AG09309 (cell line): Measurements from ENCODE around the gene BCORL1.
A peak's percentile ranks its signal among the peaks of the same experiment; 100 is the strongest.

ENCODE experiments used
- DNase-seq: peaks from one replicate; pipeline ENCODE4 v3.0.0-alpha.2; 2010; ENCODE audit warnings: low read depth
- H3K4me3 ChIP-seq: 2 replicates; pipeline ENCODE4 v1.5.1; 2011; ENCODE audit warnings: mild to moderate bottlenecking, low read depth, low read length, moderate library complexity; ENCODE audit not compliant: control insufficient read depth
- TF ChIP-seq, protein P1 (sequence below): IDR thresholded peaks from 2 replicates; pipeline ENCODE4 v1.5.1; 2011; ENCODE audit warnings: mild to moderate bottlenecking, low read depth, low read length, inconsistent platforms; ENCODE audit not compliant: insufficient read depth, control insufficient read depth; ENCODE audit errors: missing control alignments

Gene BCORL1

DNA sequence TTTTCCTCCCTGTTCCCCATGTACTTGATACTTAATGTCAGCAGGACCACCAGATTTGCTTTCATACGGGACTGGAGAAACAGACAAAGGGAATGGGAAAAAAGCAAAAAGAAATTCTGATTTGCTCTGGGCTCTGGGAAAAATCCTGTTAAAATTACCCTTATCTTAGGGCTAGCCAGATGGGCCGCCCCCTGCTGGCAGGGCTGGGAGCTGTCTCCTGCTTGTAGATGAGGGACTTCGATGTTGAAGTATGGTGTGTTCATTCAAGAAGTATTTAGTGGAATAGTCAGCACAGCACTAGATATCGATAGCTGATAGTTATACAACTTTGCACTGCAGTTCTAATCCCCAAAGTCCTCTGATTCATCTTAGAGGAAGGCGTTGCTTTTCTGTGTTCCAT, 45.8 kb downstream of the BCORL1 start:
- H3K4me3 ChIP-seq, result no peak overlapping the region
- peak; percentile 1 for DNase-seq
- TF ChIP-seq, protein P1, sequence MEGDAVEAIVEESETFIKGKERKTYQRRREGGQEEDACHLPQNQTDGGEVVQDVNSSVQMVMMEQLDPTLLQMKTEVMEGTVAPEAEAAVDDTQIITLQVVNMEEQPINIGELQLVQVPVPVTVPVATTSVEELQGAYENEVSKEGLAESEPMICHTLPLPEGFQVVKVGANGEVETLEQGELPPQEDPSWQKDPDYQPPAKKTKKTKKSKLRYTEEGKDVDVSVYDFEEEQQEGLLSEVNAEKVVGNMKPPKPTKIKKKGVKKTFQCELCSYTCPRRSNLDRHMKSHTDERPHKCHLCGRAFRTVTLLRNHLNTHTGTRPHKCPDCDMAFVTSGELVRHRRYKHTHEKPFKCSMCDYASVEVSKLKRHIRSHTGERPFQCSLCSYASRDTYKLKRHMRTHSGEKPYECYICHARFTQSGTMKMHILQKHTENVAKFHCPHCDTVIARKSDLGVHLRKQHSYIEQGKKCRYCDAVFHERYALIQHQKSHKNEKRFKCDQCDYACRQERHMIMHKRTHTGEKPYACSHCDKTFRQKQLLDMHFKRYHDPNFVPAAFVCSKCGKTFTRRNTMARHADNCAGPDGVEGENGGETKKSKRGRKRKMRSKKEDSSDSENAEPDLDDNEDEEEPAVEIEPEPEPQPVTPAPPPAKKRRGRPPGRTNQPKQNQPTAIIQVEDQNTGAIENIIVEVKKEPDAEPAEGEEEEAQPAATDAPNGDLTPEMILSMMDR, result peak; percentile 71

DNA sequence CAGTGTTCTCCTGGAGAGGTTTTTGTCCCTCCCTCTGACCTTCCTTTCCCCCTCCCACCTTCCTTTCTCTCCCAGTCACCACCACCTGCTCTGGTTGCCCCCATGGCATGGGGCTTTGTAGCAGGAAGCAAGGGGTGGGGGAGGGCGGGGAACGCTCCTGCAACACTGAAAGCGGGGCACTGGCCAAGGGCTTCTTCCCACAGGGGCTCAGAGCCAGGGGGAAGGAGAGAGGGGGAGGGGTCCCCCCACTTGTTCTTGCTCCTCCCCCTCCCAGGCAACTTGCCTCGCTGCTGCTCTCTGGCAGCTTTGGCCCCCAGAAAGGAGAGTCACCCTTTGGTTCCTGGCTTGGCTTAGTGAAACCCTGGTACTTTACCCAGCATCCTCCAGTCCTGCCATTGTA, 48.4 kb downstream of the BCORL1 start:
- TF ChIP-seq, protein P1, result no peak
- DNase-seq, result no peak
- no peak overlapping the region for H3K4me3 ChIP-seq

DNA sequence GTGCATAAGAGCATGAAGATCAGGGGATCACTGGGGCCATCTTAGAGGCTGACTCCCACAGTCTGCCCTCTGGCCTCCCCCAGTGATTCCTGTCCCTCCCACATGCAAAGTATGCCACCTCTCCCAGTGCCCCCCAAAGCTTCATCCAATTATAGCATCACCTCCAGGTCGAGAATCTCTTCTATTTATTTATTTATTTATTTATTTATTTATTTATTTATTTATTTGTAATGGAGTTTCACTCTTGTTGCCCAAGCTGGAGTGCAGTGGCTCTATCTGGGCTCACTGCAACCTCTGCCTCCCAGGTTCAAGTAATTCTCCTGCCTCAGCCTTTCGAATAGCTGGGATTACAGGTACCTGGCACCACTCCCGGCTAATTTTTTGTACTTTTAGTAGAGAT, 50.1 kb downstream of the BCORL1 start:
- TF ChIP-seq, protein P1, result no peak

DNA sequence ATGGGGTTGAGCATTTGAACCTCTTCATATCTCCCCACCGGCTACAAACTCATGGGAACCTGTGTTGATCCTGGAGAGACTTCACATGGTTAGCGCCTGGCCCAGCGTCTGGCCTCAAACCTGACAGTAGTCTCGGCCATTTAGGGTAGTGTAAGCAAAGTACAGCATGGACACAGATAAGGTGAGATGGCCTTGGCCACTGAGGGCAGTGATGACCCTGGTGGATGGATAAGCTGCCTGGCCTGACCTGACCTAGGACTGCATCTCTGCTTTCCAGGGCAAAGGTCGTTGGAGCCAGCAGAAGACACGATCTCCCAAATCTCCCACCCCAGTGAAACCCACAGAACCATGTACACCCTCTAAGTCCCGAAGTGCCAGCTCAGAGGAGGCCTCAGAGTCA, 51.7 kb downstream of the BCORL1 start:
- no peak overlapping the region for H3K4me3 ChIP-seq
- TF ChIP-seq, protein P1, result no peak
- no peak for DNase-seq

More for the DNA sequence above, 50.1 kb downstream of the BCORL1 start:
- H3K4me3 ChIP-seq, result no peak overlapping the region
- no peak for DNase-seq

DNA sequence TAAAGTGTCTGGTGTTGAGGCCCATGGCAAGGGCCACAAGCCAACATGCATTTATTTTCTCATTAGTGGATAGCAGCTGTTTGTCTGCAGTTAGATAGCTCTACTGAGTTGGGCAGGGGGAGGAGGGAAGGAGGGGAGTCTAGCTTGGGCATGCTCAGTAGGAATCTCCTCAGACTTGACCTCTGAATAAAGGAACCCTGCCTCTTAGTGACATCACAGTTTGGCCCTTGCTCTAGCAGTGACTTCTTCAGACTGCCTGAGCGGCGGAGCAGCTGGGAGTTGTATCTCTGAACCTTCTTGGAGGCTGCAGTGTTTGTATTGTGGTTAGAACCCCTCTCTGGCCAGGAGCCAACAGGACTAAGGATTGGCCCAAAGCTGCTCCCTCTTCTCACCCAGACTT, 57.4 kb downstream of the BCORL1 start:
- TF ChIP-seq, protein P1, result no peak
- H3K4me3 ChIP-seq, result no peak overlapping the region
- no peak for DNase-seq

DNA sequence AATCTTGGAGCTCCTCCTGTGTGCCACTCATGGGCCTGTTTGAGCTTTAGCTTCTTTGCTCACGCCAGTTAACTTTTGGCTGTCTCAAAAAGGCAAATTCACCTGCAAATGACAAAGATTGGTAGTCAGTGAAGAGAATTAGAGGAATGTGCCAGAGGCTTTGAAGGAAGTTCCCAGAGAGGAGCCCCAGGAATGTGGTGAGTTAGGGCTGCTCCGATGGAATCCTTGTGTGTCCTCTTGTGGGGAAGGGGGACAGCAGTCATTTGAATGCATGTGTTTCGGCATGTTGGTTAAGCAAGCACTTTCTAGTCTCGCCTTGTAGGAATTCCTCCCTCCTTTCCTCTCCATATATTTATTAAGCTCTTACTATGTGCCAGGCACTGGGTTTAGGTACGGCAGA, 65.0 kb downstream of the BCORL1 start:
- TF ChIP-seq, protein P1, result no peak
- DNase-seq, result no peak
- H3K4me3 ChIP-seq, result no peak overlapping the region

DNA sequence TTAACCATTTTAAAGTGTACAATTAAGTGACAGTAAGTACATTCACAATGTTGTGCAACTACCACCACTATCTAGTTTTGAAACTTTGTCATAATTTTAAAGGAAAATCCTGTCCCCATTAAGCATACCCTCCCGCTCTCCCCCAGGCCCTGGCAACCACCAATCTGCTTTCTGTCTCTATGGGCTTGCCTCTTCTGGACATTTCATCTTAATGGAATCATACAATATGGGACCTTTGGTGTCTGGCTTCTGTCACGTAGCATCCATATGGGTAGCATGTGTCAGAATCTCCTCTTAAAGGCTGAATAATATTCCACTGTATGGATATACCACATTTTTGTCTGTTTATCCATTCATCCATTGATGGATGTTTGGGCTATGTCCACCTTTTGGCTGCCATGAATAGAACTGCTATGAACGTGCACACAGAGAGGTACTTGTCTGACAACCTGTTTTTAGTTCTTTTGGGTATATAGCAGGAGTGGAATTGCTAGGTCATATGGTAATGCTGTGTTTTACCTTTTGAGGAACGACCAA, 66.3 kb downstream of the BCORL1 start:
- TF ChIP-seq, protein P1, result no peak
- no peak for DNase-seq
- no peak overlapping the region for H3K4me3 ChIP-seq
